GM21825 (cell line): ENCODE results near the gene PROM1.

Source experiments
- ATAC-seq: cut with Tn5 transposase; IDR thresholded peaks from one replicate; pipeline ENCODE4 v1.9.1; 2021; ENCODE audit warnings: mild to moderate bottlenecking, moderate library complexity; ENCODE audit not compliant: unreplicated experiment

Gene PROM1

GRCh38 chr4:16110199-16110598, 26.4 kb upstream of the PROM1 start:
- no peak for ATAC-seq

- no peak for ATAC-seq
These were observed 25.4 kb upstream of the PROM1 start for GRCh38 chr4:16109256-16109655.

GRCh38 chr4:16106956-16107355, 23.1 kb upstream of the PROM1 start:
- no peak for ATAC-seq

- no peak for ATAC-seq
These were observed 20.7 kb upstream of the PROM1 start for GRCh38 chr4:16104520-16104919.

GRCh38 chr4:16102356-16102755, 18.5 kb upstream of the PROM1 start:
- ATAC-seq = no peak

- ATAC-seq = no peak
These were observed 17.0 kb upstream of the PROM1 start for GRCh38 chr4:16100833-16101232.

- no peak for ATAC-seq
These were observed 9.0 kb upstream of the PROM1 start for GRCh38 chr4:16092682-16093319.

- ATAC-seq = no peak
These were observed 6.4 kb upstream of the PROM1 start for GRCh38 chr4:16090096-16090705.

GRCh38 chr4:16089156-16089555, 5.3 kb upstream of the PROM1 start:
- ATAC-seq = no peak

- ATAC-seq = no peak
These were observed 4.8 kb upstream of the PROM1 start for GRCh38 chr4:16088601-16089000.

GRCh38 chr4:16085822-16086221, 2.0 kb upstream of the PROM1 start:
- ATAC-seq = no peak

GRCh38 chr4:16082426-16083240, 1.2 kb downstream of the PROM1 start:
- no peak for ATAC-seq

- ATAC-seq = no peak
These were observed 1.8 kb downstream of the PROM1 start for GRCh38 chr4:16082041-16082425.

GRCh38 chr4:16079046-16079445, 4.8 kb downstream of the PROM1 start:
- peak; percentile 76 for ATAC-seq

- no peak for ATAC-seq
These were observed 5.5 kb downstream of the PROM1 start for GRCh38 chr4:16078195-16078760.

- no peak for ATAC-seq
These were observed 6.0 kb downstream of the PROM1 start for GRCh38 chr4:16077786-16078185.

- no peak for ATAC-seq
These were observed 7.7 kb downstream of the PROM1 start for GRCh38 chr4:16075975-16076757.

GRCh38 chr4:16075061-16075460, 8.8 kb downstream of the PROM1 start:
- ATAC-seq = no peak

- ATAC-seq = no peak
These were observed 11.7 kb downstream of the PROM1 start for GRCh38 chr4:16072168-16072567.

- no peak for ATAC-seq
These were observed 13.6 kb downstream of the PROM1 start for GRCh38 chr4:16070203-16070602.

- ATAC-seq = no peak
These were observed 16.3 kb downstream of the PROM1 start for GRCh38 chr4:16067515-16067914.
